DND-41 (cell line): ENCODE measurements around the gene NUDT7.

Experiments
- EZH2 ChIP-seq: IDR thresholded peaks from 3 replicates; pipeline ENCODE4 v1.6.1; 2012; ENCODE audit warnings: borderline replicate concordance, low read depth, mild to moderate bottlenecking, moderate library complexity, low read length, inconsistent platforms; ENCODE audit not compliant: severe bottlenecking
- TF ChIP-seq, protein P1 (sequence below): IDR thresholded peaks from 2 replicates; pipeline ENCODE4 v1.5.1; 2012; ENCODE audit warnings: borderline replicate concordance, low read length, moderate library complexity, mild to moderate bottlenecking; ENCODE audit not compliant: poor library complexity, severe bottlenecking; ENCODE audit errors: extremely low read depth

DNA sequence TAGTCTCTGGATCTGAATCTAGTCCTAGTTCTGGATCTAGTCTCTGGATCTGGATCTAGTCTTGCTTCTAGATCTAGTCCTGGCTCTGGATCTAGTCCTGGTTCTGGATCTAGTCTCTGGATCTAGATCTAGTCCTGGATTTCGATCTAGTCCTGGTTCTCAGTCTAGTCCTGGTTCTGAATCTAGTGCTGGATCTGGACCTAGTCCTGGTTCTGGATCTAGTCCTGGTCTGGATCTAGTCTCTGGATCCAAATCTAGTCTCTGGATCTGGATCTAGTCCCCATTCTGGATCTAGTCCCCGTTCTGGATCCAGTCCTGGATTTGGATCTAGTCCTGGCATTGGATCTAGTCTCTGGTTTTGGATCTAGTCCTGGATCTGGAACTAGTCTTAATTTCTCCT lies 36.2 kb downstream of the NUDT7 start:
- TF ChIP-seq, protein P1, sequence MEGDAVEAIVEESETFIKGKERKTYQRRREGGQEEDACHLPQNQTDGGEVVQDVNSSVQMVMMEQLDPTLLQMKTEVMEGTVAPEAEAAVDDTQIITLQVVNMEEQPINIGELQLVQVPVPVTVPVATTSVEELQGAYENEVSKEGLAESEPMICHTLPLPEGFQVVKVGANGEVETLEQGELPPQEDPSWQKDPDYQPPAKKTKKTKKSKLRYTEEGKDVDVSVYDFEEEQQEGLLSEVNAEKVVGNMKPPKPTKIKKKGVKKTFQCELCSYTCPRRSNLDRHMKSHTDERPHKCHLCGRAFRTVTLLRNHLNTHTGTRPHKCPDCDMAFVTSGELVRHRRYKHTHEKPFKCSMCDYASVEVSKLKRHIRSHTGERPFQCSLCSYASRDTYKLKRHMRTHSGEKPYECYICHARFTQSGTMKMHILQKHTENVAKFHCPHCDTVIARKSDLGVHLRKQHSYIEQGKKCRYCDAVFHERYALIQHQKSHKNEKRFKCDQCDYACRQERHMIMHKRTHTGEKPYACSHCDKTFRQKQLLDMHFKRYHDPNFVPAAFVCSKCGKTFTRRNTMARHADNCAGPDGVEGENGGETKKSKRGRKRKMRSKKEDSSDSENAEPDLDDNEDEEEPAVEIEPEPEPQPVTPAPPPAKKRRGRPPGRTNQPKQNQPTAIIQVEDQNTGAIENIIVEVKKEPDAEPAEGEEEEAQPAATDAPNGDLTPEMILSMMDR: no peak
- TF ChIP-seq EZH2: no peak
